ENCODE data around the gene TPST1. TPM values are rescaled to one million over a fixed set of nuclear protein-coding genes. Genes with fewer than 3 reads are reported as not detected.

Gene TPST1
- polyA plus RNA-seq, 1 of the 3 experiments (the other 2 are of a cell fraction): 36.4 TPM

GRCh38 chr7:66376264-66376945, 171.3 kb downstream of the TPST1 start:
- peaks cover 0 to 15% of the 10 kb centered on the region in 2 experiments for H3K36me3 ChIP-seq (replicated peaks in 1 of 2; ENCODE audit: control insufficient read depth in 1 of 2, insufficient read depth in 2 of 2, low read length in 1 of 2)
- H3F3A ChIP-seq (replicated peaks; ENCODE audit: insufficient read depth): no peaks in the 10 kb centered on the region
- ChIA-PET POLR2A (no interaction called here), CTCF (interaction anchor here (1.2 kb wide), 1 partner anchor 64 kb away, joined by 3 read pairs; no protein-coding TSS in a partner anchor)
- TF ChIP-seq MXI1 (IDR thresholded peaks at IDR 0.05; ENCODE audit: low read depth, low read length): no peak
- no peak for TF ChIP-seq GATA2 (CRISPR knock-in tag; IDR thresholded peaks at IDR 0.05)
- TF ChIP-seq CHD2 (IDR thresholded peaks at IDR 0.05; ENCODE audit: low read length, partially characterized antibody): no peak
- no peak for TF ChIP-seq PBX3 (IDR thresholded peaks at IDR 0.05)
- TF ChIP-seq RFX5 (IDR thresholded peaks at IDR 0.05; ENCODE audit: low read length): no peak
- TF ChIP-seq POLR2AphosphoS5 (IDR thresholded peaks at IDR 0.05; ENCODE audit: low read depth, low read length): no peak
- no peak for TF ChIP-seq TAF1 (IDR thresholded peaks at IDR 0.05; ENCODE audit: borderline replicate concordance, low read depth, low read length)
- no peak for TF ChIP-seq USF2 (IDR thresholded peaks at IDR 0.05; ENCODE audit: borderline replicate concordance, low read depth, low read length)
- no peak for TF ChIP-seq NRF1 (IDR thresholded peaks at IDR 0.05; ENCODE audit: low read depth, low read length)
- TF ChIP-seq FOSL2 (IDR thresholded peaks at IDR 0.05; ENCODE audit: borderline replicate concordance, low read depth): no peak
- TF ChIP-seq SMC3 (IDR thresholded peaks at IDR 0.05; ENCODE audit: low read depth, low read length): no peak
- TF ChIP-seq FOXJ3 (CRISPR knock-in tag; IDR thresholded peaks at IDR 0.05): no peak
- TF ChIP-seq YY1 (IDR thresholded peaks at IDR 0.05; ENCODE audit: low read depth): no peak
- WGBS (ENCODE audit: low lambda C conversion rate): 95% methylated on average over 44 of the region's 45 CpGs
- H2AFZ ChIP-seq (ENCODE audit: low read depth): no peak overlapping the region
- H4K20me1 ChIP-seq (ENCODE audit: insufficient read depth): no peaks in the 10 kb centered on the region
- no peak overlapping the region for H3K9ac ChIP-seq
- H3K79me2 ChIP-seq (ENCODE audit: insufficient read depth): no peaks in the 10 kb centered on the region
- no peak overlapping the region for H3K4me2 ChIP-seq
- H3K4me1 ChIP-seq (ENCODE audit: control insufficient read depth in 1 of 2, insufficient read depth in 2 of 2, low read depth in 1 of 2, low read length in 1 of 2): no peaks in the 10 kb centered on the region
- H3K27me3 ChIP-seq (ENCODE audit: insufficient read depth): no peaks in the 10 kb centered on the region
- DNase-seq: peak; percentile 38
- H3K9me2 ChIP-seq: no peaks in the 10 kb centered on the region
- H3K9me3 ChIP-seq: 0 out of 2 replicates have a peak, but pooled peaks cover 3% of the 10 kb centered on the region
- H3K4me3 ChIP-seq (ENCODE audit: low read depth in 2 of 2, low read length in 1 of 2): no peak overlapping the region
- no peak overlapping the region for H3K27ac ChIP-seq (ENCODE audit: low read depth in 2 of 2, low read length in 1 of 2)

GRCh38 chr7:66377045-66377444, 171.9 kb downstream of the TPST1 start:
- H3K4me3 ChIP-seq (ENCODE audit: low read depth in 2 of 2, low read length in 1 of 2): no peak overlapping the region
- no peaks in the 10 kb centered on the region for H3K9me2 ChIP-seq
- WGBS (ENCODE audit: low lambda C conversion rate): 97% methylated on average over 32 of the region's 32 CpGs
- ChIA-PET CTCF (interaction anchor here (1.2 kb wide), 1 partner anchor 64 kb away, joined by 3 read pairs; no protein-coding TSS in a partner anchor), POLR2A (no interaction called here)
- H3K4me1 ChIP-seq (ENCODE audit: control insufficient read depth in 1 of 2, insufficient read depth in 2 of 2, low read depth in 1 of 2, low read length in 1 of 2): no peaks in the 10 kb centered on the region
- 0 out of 2 replicates have a peak, but pooled peaks cover 3% of the 10 kb centered on the region for H3K9me3 ChIP-seq
- peaks cover 4% of the 10 kb centered on the region for H3F3A ChIP-seq (replicated peaks; ENCODE audit: insufficient read depth)
- H4K20me1 ChIP-seq (ENCODE audit: insufficient read depth): no peaks in the 10 kb centered on the region
- H3K4me2 ChIP-seq: no peak overlapping the region
- H3K9ac ChIP-seq: no peak overlapping the region
- TF ChIP-seq TAF1 (IDR thresholded peaks at IDR 0.05; ENCODE audit: borderline replicate concordance, low read depth, low read length): no peak
- TF ChIP-seq TEAD4 (IDR thresholded peaks at IDR 0.05; ENCODE audit: borderline replicate concordance, insufficient read depth): no peak
- no peak for TF ChIP-seq YY1 (IDR thresholded peaks at IDR 0.05; ENCODE audit: low read depth)
- H3K36me3 ChIP-seq (replicated peaks in 1 of 2; ENCODE audit: control insufficient read depth in 1 of 2, insufficient read depth in 2 of 2, low read length in 1 of 2): peaks cover 0 to 15% of the 10 kb centered on the region in 2 experiments
- H2AFZ ChIP-seq (ENCODE audit: low read depth): no peak overlapping the region
- no peak overlapping the region for H3K27ac ChIP-seq (ENCODE audit: low read depth in 2 of 2, low read length in 1 of 2)
- H3K27me3 ChIP-seq (ENCODE audit: insufficient read depth): no peaks in the 10 kb centered on the region
- peak; percentile 33 for DNase-seq
- no peaks in the 10 kb centered on the region for H3K79me2 ChIP-seq (ENCODE audit: insufficient read depth)

Data from SK-N-SH (cell line).